SK-N-SH (cell line): Measurements from ENCODE around the gene COP1. TPM values are rescaled to one million over a fixed set of nuclear protein-coding genes. Genes with fewer than 3 reads are reported as not detected.

Source experiments
- CTCF ChIA-PET: fragments of 300-600, 350-600 bp; formaldehyde crosslinking; extraction: SDS; loops from one replicate; lab custom pipeline; 2021; lab: Yijun Ruan, JAX
- POLR2A ChIA-PET: fragments of 350-600 bp; sonication (Branson Sonifier 250); formaldehyde crosslinking; extraction: SDS; loops from one replicate; lab custom pipeline; 2020; ENCODE audit warnings: antibody characterized with exemption, inconsistent platforms; lab: Yijun Ruan, JAX
- DNase-seq: peaks from one replicate; pipeline ENCODE4 v3.0.0; 2012
- H2AFZ ChIP-seq: fragments of 200-600 bp; sonication (generic); 2 replicates; pipeline ENCODE4 v1.8.1; 2016; ENCODE audit warnings: antibody characterized with exemption, mild to moderate bottlenecking, low read depth
- H3F3A ChIP-seq: fragments of 200-600 bp; sonication (generic); replicated peaks from 2 replicates; pipeline ENCODE3; 2016; ENCODE audit warnings: antibody characterized with exemption, mild to moderate bottlenecking; ENCODE audit not compliant: insufficient read depth
- H3K27ac ChIP-seq, 2 experiments: fragments of 200-500 bp in 1 of 2; fragments of 200-600 bp in 1 of 2; sonication (Bioruptor generic) in 1 of 2; sonication (generic), shearing (Covaris generic) in 1 of 2; 2 replicates each; pipeline versions ENCODE4 v1.5.1 to v1.6.1; 2014 to 2016; ENCODE audit warnings: low read depth in 2 of 2, inconsistent platforms in 1 of 2, low read length in 1 of 2, mild to moderate bottlenecking in 1 of 2, mixed read lengths in 1 of 2
- H3K27me3 ChIP-seq: fragments of 200-600 bp; sonication (generic), shearing (Covaris generic); 2 replicates; pipeline ENCODE4 v1.6.1; 2016; ENCODE audit warnings: mixed run types; ENCODE audit not compliant: insufficient read depth
- H3K36me3 ChIP-seq, 2 experiments: fragments of 200-500 bp in 1 of 2; fragments of 200-600 bp in 1 of 2; sonication (Bioruptor generic) in 1 of 2; sonication (generic) in 1 of 2; replicated peaks in 1 of 2; 2 replicates each; pipeline versions ENCODE3 to v1.5.1; 2014 to 2016; ENCODE audit warnings: low read length in 1 of 2, mild to moderate bottlenecking in 1 of 2; ENCODE audit not compliant: insufficient read depth in 2 of 2, control insufficient read depth in 1 of 2
- H3K4me1 ChIP-seq, 2 experiments: fragments of 200-500 bp in 1 of 2; fragments of 200-600 bp in 1 of 2; sonication (Bioruptor generic) in 1 of 2; sonication (generic), shearing (Covaris generic) in 1 of 2; 2 replicates each; pipeline versions ENCODE4 v1.5.1 to v1.6.1; 2014 to 2016; ENCODE audit warnings: low read depth in 1 of 2, low read length in 1 of 2, mixed run types in 1 of 2; ENCODE audit not compliant: insufficient read depth in 2 of 2, control insufficient read depth in 1 of 2
- H3K4me2 ChIP-seq: fragments of 200-600 bp; sonication (generic), shearing (Covaris generic); 2 replicates; pipeline ENCODE4 v1.6.1; 2017; ENCODE audit warnings: mixed run types
- H3K4me3 ChIP-seq, 2 experiments: fragments of 200-500 bp in 1 of 2; fragments of 200-600 bp in 1 of 2; sonication (Bioruptor generic) in 1 of 2; sonication (generic), shearing (Covaris generic) in 1 of 2; 2 replicates each; pipeline versions ENCODE4 v1.5.1 to v1.8.1; 2014 to 2016; ENCODE audit warnings: low read depth in 2 of 2, inconsistent platforms in 1 of 2, low read length in 1 of 2, mild to moderate bottlenecking in 1 of 2, mixed read lengths in 1 of 2, moderate library complexity in 1 of 2
- H3K79me2 ChIP-seq: fragments of 200-600 bp; sonication (generic); 2 replicates; pipeline ENCODE4 v1.8.1; 2017; ENCODE audit warnings: mild to moderate bottlenecking; ENCODE audit not compliant: insufficient read depth
- H3K9ac ChIP-seq: fragments of 200-600 bp; sonication (generic); 2 replicates; pipeline ENCODE4 v1.6.1; 2017; ENCODE audit warnings: mixed run types
- H3K9me2 ChIP-seq: fragments of 200-600 bp; sonication (generic); 2 replicates; pipeline ENCODE4 v1.6.1; 2017; ENCODE audit warnings: mixed run types
- H3K9me3 ChIP-seq: fragments of 200-600 bp; sonication (generic); 2 replicates; pipeline ENCODE4 v1.6.1; 2017; ENCODE audit warnings: mixed run types, mild to moderate bottlenecking, moderate library complexity
- H4K20me1 ChIP-seq: fragments of 200-600 bp; sonication (generic); 2 replicates; pipeline ENCODE4 v1.6.1; 2017; ENCODE audit warnings: mild to moderate bottlenecking, mixed run types; ENCODE audit not compliant: insufficient read depth
- CHD2 ChIP-seq: fragments of 150-350 bp; IDR thresholded peaks from 2 replicates; pipeline ENCODE4 v1.6.1; 2018; ENCODE audit warnings: low read length; ENCODE audit not compliant: partially characterized antibody
- ELF1 ChIP-seq: IDR thresholded peaks from 2 replicates; pipeline ENCODE4 v1.4.0; 2012
- EP300 ChIP-seq, 2 experiments: IDR thresholded peaks; 2 replicates each; pipeline versions ENCODE4 v1.4.0 to v1.6.1; 2012; ENCODE audit warnings: borderline replicate concordance in 1 of 2, low read depth in 1 of 2, low read length in 1 of 2
- JUND ChIP-seq: IDR thresholded peaks from 2 replicates; pipeline ENCODE4 v1.4.0; 2012
- MXI1 ChIP-seq: IDR thresholded peaks from 2 replicates; pipeline ENCODE4 v1.6.1; 2012; ENCODE audit warnings: mild to moderate bottlenecking, low read depth, low read length, improper control_type of control experiment
- POLR2AphosphoS5 ChIP-seq: IDR thresholded peaks from 2 replicates; pipeline ENCODE4 v1.6.1; 2012; ENCODE audit warnings: low read depth, low read length
- RAD21 ChIP-seq: IDR thresholded peaks from 2 replicates; pipeline ENCODE4 v1.6.1; 2012; ENCODE audit warnings: mild to moderate bottlenecking, low read length
- RCOR1 ChIP-seq: fragments of 150-350 bp; IDR thresholded peaks from 2 replicates; pipeline ENCODE4 v1.6.1; 2017; ENCODE audit warnings: antibody characterized with exemption, low read length
- RFX5 ChIP-seq: IDR thresholded peaks from 2 replicates; pipeline ENCODE4 v1.6.1; 2012; ENCODE audit warnings: mild to moderate bottlenecking, improper control_type of control experiment, low read length
- RXRA ChIP-seq: IDR thresholded peaks from 2 replicates; pipeline ENCODE4 v1.4.0; 2012; ENCODE audit warnings: low read depth, mild to moderate bottlenecking, borderline replicate concordance
- WGBS: methylation state at CpG from one replicate; pipeline ENCODE4 v1.1.6; 2017; ENCODE audit warnings: low lambda C conversion rate; 5-methylcytosine and 5-hydroxymethylcytosine counted together
- polyA plus RNA-seq, 3 experiments: library from polyadenylated mRNA; depleted of rRNA; stranded (reverse); fragments of >200 nt; gene quantifications; 2 replicates each; pipeline ENCODE4 v1.2.3, GENCODE V29; 2012
- TF ChIP-seq, protein P1 (sequence below): IDR thresholded peaks from 2 replicates; pipeline ENCODE4 v1.6.1; 2012; ENCODE audit warnings: mild to moderate bottlenecking, low read depth, low read length, moderate library complexity

Gene COP1
- polyA plus RNA-seq, 1 of the 3 experiments (the other 2 are of a cell fraction) = 10.3 TPM

DNA sequence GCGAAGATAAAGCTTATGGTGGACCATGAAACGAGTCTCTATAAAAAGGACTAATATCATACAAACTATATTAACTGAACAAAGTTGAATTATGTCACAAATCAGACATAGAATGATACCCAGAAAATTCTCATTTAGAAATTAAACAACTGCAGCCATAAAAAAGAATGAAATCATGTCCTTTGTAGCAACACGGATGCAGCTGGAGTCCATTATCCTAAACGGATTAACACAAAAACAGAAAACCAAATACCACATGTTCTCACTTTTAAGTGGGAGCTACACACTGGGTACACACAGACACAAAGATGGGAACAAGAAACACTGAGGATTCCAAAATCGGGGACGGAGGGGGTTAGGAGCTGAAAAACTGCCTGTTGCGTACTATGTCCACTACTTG is 11.5 kb downstream of the COP1 start:
- ChIA-PET POLR2A (interaction anchor here (0.6 to 0.9 kb wide), 2 partner anchors 12 to 260 kb away, joined by 3 read pairs; no protein-coding TSS in a partner anchor), CTCF (interaction anchor here (0.9 to 1.1 kb wide), 3 partner anchors 12 to 822 kb away, joined by 3 to 4 read pairs (median 3); partner anchors contain the start of gene COP1)
- H3K9me2 ChIP-seq = no peaks in the 10 kb centered on the region
- no peak overlapping the region for H3K4me2 ChIP-seq
- no peaks in the 10 kb centered on the region for H3K36me3 ChIP-seq
- peaks cover 0 to 4% of the 10 kb centered on the region in 2 experiments; a peak in 3 of 4 replicates for H3K4me1 ChIP-seq
- DNase-seq = peak; percentile 15
- H3K9me3 ChIP-seq = peaks cover 7% of the 10 kb centered on the region; the same call in 1 of the 2 replicates
- H3K27ac ChIP-seq = peak overlapping the region in 1 of 2 experiments; percentile 76; a peak in 2 of 4 replicates
- H3K9ac ChIP-seq = no peak overlapping the region
- H3K4me3 ChIP-seq = no peak overlapping the region
- H3K27me3 ChIP-seq = no peaks in the 10 kb centered on the region
- WGBS = 65% methylated on average over 7 of the region's 7 CpGs
- H3F3A ChIP-seq = no peaks in the 10 kb centered on the region
- peaks cover 81% of the 10 kb centered on the region for H4K20me1 ChIP-seq
- no peak overlapping the region for H2AFZ ChIP-seq
- TF ChIP-seq, protein P1, sequence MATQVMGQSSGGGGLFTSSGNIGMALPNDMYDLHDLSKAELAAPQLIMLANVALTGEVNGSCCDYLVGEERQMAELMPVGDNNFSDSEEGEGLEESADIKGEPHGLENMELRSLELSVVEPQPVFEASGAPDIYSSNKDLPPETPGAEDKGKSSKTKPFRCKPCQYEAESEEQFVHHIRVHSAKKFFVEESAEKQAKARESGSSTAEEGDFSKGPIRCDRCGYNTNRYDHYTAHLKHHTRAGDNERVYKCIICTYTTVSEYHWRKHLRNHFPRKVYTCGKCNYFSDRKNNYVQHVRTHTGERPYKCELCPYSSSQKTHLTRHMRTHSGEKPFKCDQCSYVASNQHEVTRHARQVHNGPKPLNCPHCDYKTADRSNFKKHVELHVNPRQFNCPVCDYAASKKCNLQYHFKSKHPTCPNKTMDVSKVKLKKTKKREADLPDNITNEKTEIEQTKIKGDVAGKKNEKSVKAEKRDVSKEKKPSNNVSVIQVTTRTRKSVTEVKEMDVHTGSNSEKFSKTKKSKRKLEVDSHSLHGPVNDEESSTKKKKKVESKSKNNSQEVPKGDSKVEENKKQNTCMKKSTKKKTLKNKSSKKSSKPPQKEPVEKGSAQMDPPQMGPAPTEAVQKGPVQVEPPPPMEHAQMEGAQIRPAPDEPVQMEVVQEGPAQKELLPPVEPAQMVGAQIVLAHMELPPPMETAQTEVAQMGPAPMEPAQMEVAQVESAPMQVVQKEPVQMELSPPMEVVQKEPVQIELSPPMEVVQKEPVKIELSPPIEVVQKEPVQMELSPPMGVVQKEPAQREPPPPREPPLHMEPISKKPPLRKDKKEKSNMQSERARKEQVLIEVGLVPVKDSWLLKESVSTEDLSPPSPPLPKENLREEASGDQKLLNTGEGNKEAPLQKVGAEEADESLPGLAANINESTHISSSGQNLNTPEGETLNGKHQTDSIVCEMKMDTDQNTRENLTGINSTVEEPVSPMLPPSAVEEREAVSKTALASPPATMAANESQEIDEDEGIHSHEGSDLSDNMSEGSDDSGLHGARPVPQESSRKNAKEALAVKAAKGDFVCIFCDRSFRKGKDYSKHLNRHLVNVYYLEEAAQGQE = no peak
- TF ChIP-seq MXI1 = peak; percentile 51; the same call in 1 of the 2 replicates
- TF ChIP-seq JUND = no peak
- TF ChIP-seq RAD21 = no peak
- no peak for TF ChIP-seq CHD2
- peak in 1 of 2 experiments; percentile 62; a peak in 1 of 4 replicates for TF ChIP-seq EP300 (IDR thresholded peaks at IDR 0.05; ENCODE audit: borderline replicate concordance in 1 of 2, low read depth in 1 of 2, low read length in 1 of 2)
- TF ChIP-seq RCOR1 = peak; percentile 39; the same call in 1 of the 2 replicates
- no peak for TF ChIP-seq ELF1
- TF ChIP-seq POLR2AphosphoS5 = no peak
- no peak for TF ChIP-seq RFX5
- peaks cover 100% of the 10 kb centered on the region for H3K79me2 ChIP-seq

DNA sequence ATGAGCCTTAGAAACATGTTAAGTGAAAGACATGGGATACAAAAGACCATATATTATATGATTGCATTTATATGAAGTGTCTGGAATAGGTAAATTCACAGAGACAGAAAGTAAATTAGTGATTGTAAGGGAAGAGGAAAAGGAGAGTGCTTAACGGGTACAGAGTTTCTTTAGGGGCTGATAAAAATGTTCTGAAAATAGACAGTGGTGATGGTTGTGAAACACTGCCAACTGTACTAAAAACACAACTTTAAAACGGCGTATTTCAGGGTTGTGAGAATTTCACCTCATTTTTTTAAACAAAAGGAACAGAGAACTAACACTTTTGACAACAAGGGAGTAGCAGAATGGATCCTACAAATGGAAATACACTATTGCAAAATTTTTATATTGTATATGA is 13.4 kb downstream of the COP1 start:
- no peak overlapping the region for H3K4me2 ChIP-seq
- H4K20me1 ChIP-seq = peaks cover 68% of the 10 kb centered on the region
- H3K9ac ChIP-seq = no peak overlapping the region
- WGBS = 97% methylated on average over 3 of the region's 3 CpGs
- peaks cover 100% of the 10 kb centered on the region for H3K79me2 ChIP-seq
- DNase-seq = no peak
- no peak for TF ChIP-seq RXRA
- no peaks in the 10 kb centered on the region for H3K9me2 ChIP-seq
- no peaks in the 10 kb centered on the region for H3K27me3 ChIP-seq
- peaks cover 0 to 10% of the 10 kb centered on the region in 2 experiments for H3K36me3 ChIP-seq
- peaks cover 0 to 4% of the 10 kb centered on the region in 2 experiments; a peak in 2 of 4 replicates for H3K4me1 ChIP-seq
- H3K27ac ChIP-seq = no peak overlapping the region
- no peaks in the 10 kb centered on the region for H3F3A ChIP-seq
- H3K9me3 ChIP-seq = peaks cover 7% of the 10 kb centered on the region; the same call in 1 of the 2 replicates
- no peak overlapping the region for H2AFZ ChIP-seq
- H3K4me3 ChIP-seq = no peak overlapping the region
- ChIA-PET CTCF (no interaction called here), POLR2A (no interaction called here)
